ENCODE results near the gene TBC1D7.

DNA sequence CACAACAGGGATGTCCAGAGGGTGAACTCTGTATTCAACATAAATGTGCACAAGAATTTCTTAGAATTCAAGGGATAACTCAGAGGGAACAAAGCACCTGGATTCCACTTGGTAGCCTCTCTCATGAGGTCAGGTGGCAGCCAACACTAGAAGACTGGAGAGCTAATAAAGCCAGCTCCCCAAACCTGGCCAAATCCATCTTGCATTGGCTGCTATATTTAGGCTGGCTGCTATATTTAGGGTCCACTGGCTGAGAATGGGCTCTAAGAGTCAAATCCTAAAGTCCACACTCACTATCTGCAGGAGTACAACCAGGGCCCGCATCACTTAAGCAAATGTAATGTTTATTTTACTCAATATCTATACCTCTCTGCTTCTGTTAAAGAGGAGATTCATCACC, 20.0 kb downstream of the TBC1D7 start:
- TF ChIP-seq POLR2AphosphoS5 (IDR thresholded peaks at IDR 0.05; ENCODE audit: low read depth, low read length) (no peak), TAF1 (IDR thresholded peaks at IDR 0.05; ENCODE audit: borderline replicate concordance, low read depth, low read length) (no peak), POLR2A (IDR thresholded peaks at IDR 0.05; ENCODE audit: low read depth, low read length) (no peak)

All from GM12892 (cell line).